Measurements from ENCODE around the gene PTGES3.
A peak's percentile ranks its signal among the peaks of the same experiment; 100 is the strongest.

The PTGES3 gene

GRCh38 chr12:56645717-56646446 is 42.2 kb downstream of the PTGES3 start, which contains the start of gene ATP5F1B (continued):
- TF ChIP-seq KLF17 (tag by site-specific recombination; IDR thresholded peaks at IDR 0.05) (peak; percentile 67), KLF7 (tag by site-specific recombination; IDR thresholded peaks at IDR 0.05; ENCODE audit: borderline replicate concordance) (0 out of 2 replicates have a peak, but pooled peaks have one; percentile 27), KLF1 (tag by site-specific recombination; IDR thresholded peaks at IDR 0.05) (peak; percentile 7; the same call in 1 of the 2 replicates), ZBTB44 (tag by site-specific recombination; IDR thresholded peaks at IDR 0.05) (peak; percentile 87), SCRT1 (tag by site-specific recombination; IDR thresholded peaks at IDR 0.05; ENCODE audit: borderline replicate concordance) (peak; percentile 90), ZNF580 (tag by site-specific recombination; IDR thresholded peaks at IDR 0.05) (peak; percentile 80; the same call in 1 of the 2 replicates), ZBTB21 (tag by site-specific recombination; IDR thresholded peaks at IDR 0.05) (peak; percentile 78), SP7 (tag by site-specific recombination; IDR thresholded peaks at IDR 0.05) (peak; percentile 35), HOXD13 (CRISPR knock-in tag; IDR thresholded peaks at IDR 0.05; ENCODE audit: borderline replicate concordance) (no peak), ZNF518A (tag by site-specific recombination; conservative IDR thresholded peaks at IDR 0.05; ENCODE audit: low read depth) (peak; percentile 87), SCRT2 (tag by site-specific recombination; IDR thresholded peaks at IDR 0.05) (peak; percentile 98), ZNF341 (tag by site-specific recombination; IDR thresholded peaks at IDR 0.05; ENCODE audit: low read depth) (peak; percentile 39; the same call in 1 of the 2 replicates), KLF8 (tag by site-specific recombination; IDR thresholded peaks at IDR 0.05) (peak; percentile 59), ZNF335 (tag by site-specific recombination; conservative IDR thresholded peaks at IDR 0.05) (peak; percentile 80), GLIS1 (tag by site-specific recombination; IDR thresholded peaks at IDR 0.05) (peak; percentile 68; the same call in 1 of the 2 replicates), ZNF311 (tag by site-specific recombination; IDR thresholded peaks at IDR 0.05; ENCODE audit: borderline replicate concordance) (no peak), YY1 (tag by site-specific recombination; IDR thresholded peaks at IDR 0.05) (peak; percentile 85), ZBTB10 (tag by site-specific recombination; IDR thresholded peaks at IDR 0.05) (peak; percentile 62), HOXC10 (CRISPR knock-in tag; IDR thresholded peaks at IDR 0.05) (0 out of 2 replicates have a peak, but pooled peaks have one; percentile 46), PRDM1 (tag by site-specific recombination; IDR thresholded peaks at IDR 0.05) (peak; percentile 90), ZEB2 (tag by site-specific recombination; IDR thresholded peaks at IDR 0.05) (peak; percentile 49), ZNF692 (tag by site-specific recombination; IDR thresholded peaks at IDR 0.05) (peak; percentile 64; the same call in 1 of the 2 replicates), ZBTB48 (tag by site-specific recombination; IDR thresholded peaks at IDR 0.05) (peak; percentile 59; the same call in 1 of the 2 replicates), ZNF571 (tag by site-specific recombination; IDR thresholded peaks at IDR 0.05) (no peak), KLF10 (tag by site-specific recombination; IDR thresholded peaks at IDR 0.05) (peak; percentile 13; the same call in 1 of the 2 replicates), SP2 (tag by site-specific recombination; IDR thresholded peaks at IDR 0.05) (peak; percentile 100), ZNF785 (tag by site-specific recombination; IDR thresholded peaks at IDR 0.05) (no peak), ZNF146 (tag by site-specific recombination; IDR thresholded peaks at IDR 0.05) (peak; percentile 19; the same call in 1 of the 2 replicates)
